Measurements from ENCODE around the gene IFNLR1.

The IFNLR1 gene

DNA sequence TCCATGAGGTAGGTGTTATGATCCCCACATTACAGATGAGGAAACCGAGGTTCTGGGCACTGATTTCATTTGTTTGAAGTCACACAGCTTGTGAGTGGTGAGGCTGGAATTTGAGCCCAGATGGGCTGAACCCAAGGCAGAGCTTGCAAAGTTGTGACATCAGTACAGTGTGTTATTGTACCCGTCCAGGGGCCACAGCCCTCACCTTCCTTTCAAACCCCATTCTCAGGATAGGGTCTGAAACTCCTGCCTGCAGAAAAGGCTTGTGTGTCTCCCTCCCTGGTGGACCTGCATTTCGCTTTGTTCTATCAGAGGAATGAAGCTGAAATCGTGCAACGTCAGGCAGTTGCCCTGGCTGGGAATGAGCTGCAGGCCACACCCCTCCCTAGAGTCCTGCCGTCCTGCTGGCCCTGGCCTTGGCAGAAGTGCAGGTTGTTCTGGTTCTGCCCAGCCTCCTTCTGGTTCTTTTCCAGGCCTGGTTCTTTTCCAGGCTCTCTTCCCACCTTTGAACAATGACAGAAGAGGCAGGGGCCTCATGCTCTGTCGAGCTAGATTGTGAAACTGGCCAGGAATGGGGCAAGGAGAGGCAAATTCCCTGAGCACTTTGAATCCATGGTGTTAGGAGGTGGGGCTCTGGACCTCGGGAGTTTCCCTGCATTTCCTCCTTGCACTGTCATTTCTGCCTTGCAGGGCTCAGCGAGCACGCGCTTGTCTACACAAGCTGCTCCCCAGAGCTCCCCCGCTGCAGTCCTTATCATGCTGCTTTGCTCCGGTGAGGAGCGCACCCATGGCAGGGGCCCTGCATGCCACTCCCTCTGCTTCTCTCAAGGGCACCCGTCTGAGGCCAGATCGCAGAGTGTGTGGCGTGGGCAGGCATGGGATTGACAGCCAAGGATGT is 67.0 kb downstream of the IFNLR1 start:
- DNase-seq, result no peak

- no peak for DNase-seq
Measured at GRCh38 chr1:24119489-24119858, 67.6 kb downstream of the IFNLR1 start.

DNA sequence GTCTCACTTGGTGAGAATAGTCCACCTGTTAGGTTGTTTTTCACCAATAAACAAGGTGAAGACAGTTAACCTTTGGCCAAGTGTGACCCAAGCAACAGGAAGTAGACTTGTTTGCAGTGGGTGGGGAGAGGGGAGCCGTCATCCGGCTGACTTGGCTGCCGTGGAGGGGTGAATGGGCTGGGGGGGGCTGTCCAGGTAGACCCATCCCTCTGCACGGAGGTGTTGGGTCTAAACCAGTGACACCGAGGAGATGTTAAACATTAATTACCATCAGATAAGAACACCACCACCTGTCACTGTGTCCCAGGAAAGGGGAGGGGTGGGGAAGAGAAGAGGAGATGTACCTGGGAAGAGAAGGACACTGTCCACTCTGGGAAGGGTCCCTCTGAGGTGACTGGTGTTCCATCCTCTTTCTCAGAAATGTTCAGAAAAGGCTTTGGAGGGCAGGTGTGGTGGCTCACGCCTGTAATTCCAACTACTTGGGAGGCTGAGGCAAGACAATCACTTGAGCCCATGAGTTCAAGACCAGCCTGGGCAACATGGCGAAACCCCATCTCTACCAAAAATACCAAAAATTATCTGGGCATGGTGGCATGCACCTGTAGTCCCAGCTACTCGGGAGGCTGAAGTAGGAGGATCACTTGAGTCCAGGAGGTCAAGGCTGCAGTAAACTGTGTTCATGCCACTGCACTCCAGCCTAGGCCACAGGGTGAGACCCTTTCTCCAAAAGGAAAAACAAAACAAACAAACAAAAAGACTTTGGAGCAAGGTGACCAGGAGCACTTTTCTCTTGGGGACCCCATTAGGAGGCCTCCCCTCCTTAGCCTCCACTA is 68.5 kb downstream of the IFNLR1 start:
- DNase-seq, result no peak

DNA sequence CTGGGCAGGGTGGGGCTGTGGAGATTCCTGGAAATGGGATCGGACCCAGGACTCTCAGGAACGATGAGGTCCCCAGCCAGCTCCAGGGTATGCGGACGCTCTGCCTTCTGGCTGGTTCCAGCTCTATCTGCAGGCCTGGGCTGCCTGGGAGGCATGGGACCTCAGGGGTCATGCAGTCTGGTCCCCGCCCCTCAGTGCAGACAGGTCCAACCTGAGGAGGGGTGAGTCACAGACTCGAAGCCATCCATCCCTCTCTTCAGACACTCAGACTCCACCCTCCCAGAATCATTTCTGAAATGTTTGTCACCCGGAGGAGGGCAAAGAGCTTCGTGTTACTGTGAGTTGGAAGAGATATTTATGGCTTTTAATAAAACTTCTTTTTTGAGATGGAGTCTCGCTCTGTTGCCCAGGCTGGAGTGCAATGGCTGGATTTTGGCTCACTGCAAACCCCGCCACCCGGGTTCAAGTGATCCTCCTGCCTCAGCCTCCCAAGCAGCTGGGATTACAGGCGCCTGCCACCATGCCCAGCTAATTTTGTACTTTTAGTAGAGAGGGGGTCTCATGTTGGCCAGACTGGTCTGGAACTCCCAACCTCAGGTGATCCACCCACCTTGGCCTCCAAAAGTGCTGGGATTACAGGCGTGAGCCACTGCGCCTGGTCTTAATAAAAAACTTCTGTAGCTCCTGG is 69.2 kb downstream of the IFNLR1 start:
- no peak for DNase-seq

- no peak for DNase-seq
Measured at GRCh38 chr1:24117132-24117531, 70.0 kb downstream of the IFNLR1 start.

GRCh38 chr1:24114753-24115152 is 72.3 kb downstream of the IFNLR1 start:
- DNase-seq, result no peak

DNA sequence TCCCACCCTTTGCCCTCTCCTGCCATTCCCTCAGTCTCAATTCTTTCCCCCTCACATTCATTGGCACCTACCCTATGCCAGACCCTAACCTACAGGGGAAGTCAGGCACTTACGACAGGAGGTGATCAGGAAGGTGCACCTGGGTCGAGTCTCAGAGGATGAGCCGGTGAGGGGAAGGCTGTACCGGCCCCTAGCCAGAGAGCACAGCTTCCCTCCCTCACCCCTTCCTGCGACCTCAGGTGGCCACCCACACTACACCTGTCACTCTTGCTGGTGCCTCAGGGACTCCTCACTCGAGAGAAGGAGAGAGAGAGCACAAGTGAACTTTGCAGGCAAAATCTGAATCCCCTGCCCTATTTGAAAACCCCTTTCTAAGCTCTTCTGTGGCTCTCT is 73.5 kb downstream of the IFNLR1 start:
- no peak for DNase-seq

DNA sequence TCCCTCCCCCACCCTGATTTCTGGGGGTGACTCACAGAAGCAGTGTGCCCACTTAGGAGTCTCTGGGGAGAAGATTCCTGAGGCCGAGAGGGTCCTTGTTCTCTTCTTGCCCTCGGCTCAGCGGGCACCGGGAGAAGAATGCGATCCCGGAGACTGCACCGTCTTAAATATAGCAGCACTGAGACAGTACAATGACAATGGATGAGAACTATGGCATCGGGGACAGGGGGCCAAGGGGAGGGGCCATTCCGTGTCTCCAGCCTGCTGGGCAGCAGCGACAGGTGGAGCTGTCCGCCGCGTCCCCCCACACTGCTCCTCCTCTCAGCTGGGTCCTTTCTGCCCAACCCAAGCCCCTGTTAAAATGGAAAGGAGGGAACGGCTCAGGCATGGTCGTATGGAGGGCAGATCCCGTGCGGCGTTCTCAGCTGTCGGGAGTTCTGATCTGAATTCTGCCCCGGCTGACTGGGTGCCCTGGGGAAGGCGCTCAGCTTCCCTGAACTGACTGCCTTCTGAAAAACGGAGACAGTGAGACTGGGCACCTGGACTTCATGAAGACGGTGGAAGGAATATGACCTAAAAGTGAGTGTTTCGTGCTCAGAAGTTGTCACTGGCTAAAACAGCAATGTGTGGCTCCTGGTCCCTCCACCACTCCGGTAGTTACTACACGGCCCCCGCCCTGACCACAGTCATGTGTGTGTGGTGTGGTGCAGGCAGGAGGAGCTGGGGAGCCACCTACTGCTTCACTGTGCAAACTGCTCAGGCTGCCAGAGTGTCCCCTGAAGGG is 74.9 kb downstream of the IFNLR1 start, which contains the start of gene MYOM3:
MYOM3 (minus strand) TSS at position 140 of the 784 bp plus-strand sequence. CDS start 3,499 bp downstream, outside the sequence.
- peak; percentile 29 for DNase-seq

GRCh38 chr1:24111262-24111995 is 75.7 kb downstream of the IFNLR1 start:
- DNase-seq, result no peak

GRCh38 chr1:24110642-24111261 is 76.3 kb downstream of the IFNLR1 start:
- DNase-seq, result no peak

DNA sequence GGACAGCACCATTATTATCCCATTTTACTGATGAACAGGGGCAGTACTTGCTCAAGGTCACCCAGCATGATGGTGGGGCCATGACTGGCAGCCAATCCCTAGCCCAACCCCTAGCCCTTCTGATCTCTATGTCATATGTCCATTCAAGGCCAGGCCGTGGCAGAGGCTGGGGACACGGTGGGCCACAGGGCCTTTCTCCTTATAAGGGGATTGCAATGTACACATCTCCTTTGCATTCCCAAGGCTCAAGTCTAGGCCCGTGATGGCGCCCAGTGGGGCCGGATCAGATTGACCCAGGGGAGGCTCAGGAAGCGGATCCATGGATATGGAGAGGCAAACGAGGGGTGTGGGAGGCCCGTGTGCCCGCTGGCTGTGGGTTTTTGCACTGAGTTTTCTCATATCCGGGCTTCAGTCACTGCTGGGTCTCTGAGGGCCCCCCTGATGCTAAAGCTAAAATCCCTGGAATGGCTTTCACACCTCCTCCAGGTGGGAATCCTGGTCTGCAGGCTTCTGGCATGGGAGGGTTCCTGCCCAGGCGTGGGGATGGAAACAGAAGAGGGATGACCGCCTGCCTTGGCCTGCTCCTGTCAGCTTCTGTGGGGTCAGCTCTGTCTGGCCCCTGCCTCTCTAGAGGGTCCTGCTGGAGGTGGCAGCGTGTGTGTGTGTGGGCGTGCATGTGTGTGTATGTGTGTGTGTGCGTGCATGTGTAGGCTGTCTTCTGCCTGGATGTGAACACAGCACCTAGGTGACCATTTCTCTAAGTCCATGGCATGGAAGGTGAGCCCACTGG is 77.2 kb downstream of the IFNLR1 start:
- no peak for DNase-seq

- no peak for DNase-seq
Measured at GRCh38 chr1:24109166-24109483, 78.0 kb downstream of the IFNLR1 start.

DNA sequence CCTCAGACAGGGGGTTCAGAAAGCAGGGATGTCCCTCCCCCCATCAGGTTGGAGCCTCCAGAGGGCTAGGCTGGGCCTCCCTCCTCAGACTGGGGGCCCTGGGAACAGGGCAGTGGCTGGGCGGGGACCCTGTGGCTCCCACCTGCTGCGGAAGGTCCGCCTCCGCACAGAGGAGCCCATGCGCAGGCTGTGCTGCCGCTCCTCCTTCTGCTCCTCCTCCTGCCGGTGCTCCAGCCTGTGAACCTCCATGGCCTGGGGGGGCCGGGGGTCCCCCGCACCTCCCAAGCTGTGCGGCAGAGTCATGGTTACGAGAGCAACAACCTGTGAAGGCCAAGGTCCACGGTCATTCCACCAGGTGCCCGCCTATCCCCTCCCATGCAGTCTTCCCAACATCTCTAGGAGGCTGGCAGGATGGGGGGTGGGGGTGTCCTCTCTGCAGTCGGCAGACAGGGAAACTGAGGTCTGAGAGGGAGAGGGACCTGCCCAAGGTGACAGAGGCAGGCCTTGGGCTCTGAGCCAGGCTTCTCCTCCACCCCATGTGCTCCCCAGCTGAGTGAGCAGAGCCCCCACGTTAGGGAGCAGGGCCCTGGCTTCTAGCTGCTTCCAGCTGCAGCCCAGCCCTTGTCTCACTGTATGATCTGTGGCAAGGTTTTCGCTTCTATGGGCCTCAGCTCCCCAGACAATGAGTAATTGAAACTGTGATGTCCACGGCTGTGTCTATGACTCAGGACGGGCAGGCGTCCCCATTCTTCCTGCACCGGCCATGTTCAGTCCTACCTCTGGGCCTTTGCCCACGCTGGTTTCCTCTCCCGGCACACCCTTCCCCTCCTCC is 78.5 kb downstream of the IFNLR1 start:
- DNase-seq, result no peak

DNA sequence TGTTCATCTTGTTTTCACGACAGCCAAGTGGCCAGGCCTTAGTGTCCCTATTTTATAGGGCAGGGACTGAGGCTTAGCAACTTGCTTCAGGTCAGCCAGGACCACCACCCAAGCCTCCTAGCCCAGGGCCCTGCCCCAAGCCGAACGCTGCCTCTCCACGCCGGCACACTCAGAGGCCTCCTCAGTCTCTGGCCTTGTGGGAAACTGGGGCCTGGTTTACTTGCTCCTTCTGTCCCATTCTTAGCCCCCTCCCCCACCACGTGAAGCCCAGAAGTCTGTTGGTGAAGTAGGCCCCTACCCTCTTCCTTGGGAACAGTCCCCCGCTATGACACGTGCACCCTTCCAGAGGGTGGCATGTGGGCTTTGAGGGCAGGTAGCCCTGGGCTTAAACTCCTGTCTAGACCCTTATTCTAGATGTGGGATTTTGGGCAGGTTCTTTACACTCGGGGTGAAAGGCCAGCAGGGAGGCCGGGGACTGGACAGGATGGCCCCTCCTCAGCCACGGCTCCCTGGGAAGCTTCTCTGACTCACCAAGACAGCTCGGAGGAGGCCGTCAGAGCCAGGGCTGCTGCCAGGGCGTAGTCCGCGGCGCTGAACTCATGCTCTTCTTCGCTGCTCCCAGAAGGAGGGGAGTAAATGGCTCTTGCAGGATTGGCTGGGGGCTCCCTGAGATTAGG is 79.5 kb downstream of the IFNLR1 start:
- no peak for DNase-seq

- no peak for DNase-seq
Measured at GRCh38 chr1:24105368-24106160, 81.5 kb downstream of the IFNLR1 start.

DNA sequence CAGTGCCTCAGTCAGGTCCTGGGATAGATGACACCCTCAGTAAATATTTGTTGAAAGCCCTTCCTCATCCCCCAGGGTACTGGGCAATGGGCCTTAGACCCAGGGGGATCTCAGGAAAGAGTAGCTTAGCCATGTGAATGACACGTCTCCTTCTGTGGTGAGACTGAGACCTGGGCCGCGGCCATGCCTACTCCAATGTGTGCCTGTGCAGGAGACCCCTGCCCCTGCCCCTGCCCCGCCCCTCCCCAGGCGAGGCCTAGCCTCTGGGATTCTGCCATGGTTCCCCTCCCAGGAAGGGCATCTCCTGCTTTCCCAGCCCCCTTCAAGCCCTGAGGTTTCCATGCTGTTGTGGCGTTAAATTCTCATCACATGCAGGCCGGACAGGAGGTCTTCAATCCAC is 82.2 kb downstream of the IFNLR1 start:
- no peak for DNase-seq
